ENCODE results near the gene C9orf85.

Gene C9orf85

GRCh38 chr9:71965403-71965802 is 54.0 kb downstream of the C9orf85 start:
- Histone ChIP-seq H3K36me3 (peaks cover 8% of the 10 kb centered on the region), H3K9me3 (no peaks in the 10 kb centered on the region), H3K4me3 (ENCODE audit: low read depth in 1 of 2, low read length in 1 of 2) (no peak overlapping the region), H3K4me1 (ENCODE audit: control insufficient read depth in 1 of 2, insufficient read depth in 1 of 2, low read depth in 1 of 2, low read length in 1 of 2) (no peaks in the 10 kb centered on the region), H3K27me3 (no peaks in the 10 kb centered on the region), H3K27ac (no peak overlapping the region)
- TF ChIP-seq CTCF (IDR thresholded peaks at IDR 0.05): no peak

- H3K27me3 ChIP-seq: no peaks in the 10 kb centered on the region
- H3K27ac ChIP-seq: no peak overlapping the region
- no peak overlapping the region for H3K4me3 ChIP-seq (ENCODE audit: low read depth in 1 of 2, low read length in 1 of 2)
- no peaks in the 10 kb centered on the region for H3K4me1 ChIP-seq (ENCODE audit: control insufficient read depth in 1 of 2, insufficient read depth in 1 of 2, low read depth in 1 of 2, low read length in 1 of 2)
- H3K9me3 ChIP-seq: no peaks in the 10 kb centered on the region
- TF ChIP-seq CTCF (IDR thresholded peaks at IDR 0.05): no peak
- H3K36me3 ChIP-seq: peaks cover 8% of the 10 kb centered on the region
Measured at GRCh38 chr9:71966601-71967000, 55.2 kb downstream of the C9orf85 start.

GRCh38 chr9:71968541-71969090 is 57.2 kb downstream of the C9orf85 start:
- Histone ChIP-seq H3K9me3 (no peaks in the 10 kb centered on the region), H3K36me3 (peaks cover 16% of the 10 kb centered on the region), H3K4me1 (ENCODE audit: control insufficient read depth in 1 of 2, insufficient read depth in 1 of 2, low read depth in 1 of 2, low read length in 1 of 2) (no peaks in the 10 kb centered on the region), H3K27ac (no peak overlapping the region), H3K27me3 (no peaks in the 10 kb centered on the region), H3K4me3 (ENCODE audit: low read depth in 1 of 2, low read length in 1 of 2) (no peak overlapping the region)
- no peak for TF ChIP-seq CTCF (IDR thresholded peaks at IDR 0.05)

GRCh38 chr9:71975833-71976232 is 64.4 kb downstream of the C9orf85 start:
- no peak for TF ChIP-seq CTCF (IDR thresholded peaks at IDR 0.05)
- Histone ChIP-seq H3K4me3 (ENCODE audit: low read depth in 1 of 2, low read length in 1 of 2) (no peak overlapping the region), H3K4me1 (ENCODE audit: control insufficient read depth in 1 of 2, insufficient read depth in 1 of 2, low read depth in 1 of 2, low read length in 1 of 2) (peaks cover 4 to 8% of the 10 kb centered on the region in 2 experiments), H3K27me3 (no peaks in the 10 kb centered on the region), H3K27ac (no peak overlapping the region), H3K36me3 (peaks cover 9% of the 10 kb centered on the region), H3K9me3 (no peaks in the 10 kb centered on the region)

GRCh38 chr9:71977003-71977402 is 65.6 kb downstream of the C9orf85 start:
- peaks cover 9% of the 10 kb centered on the region for H3K36me3 ChIP-seq
- no peak for TF ChIP-seq CTCF (IDR thresholded peaks at IDR 0.05)
- H3K27ac ChIP-seq: no peak overlapping the region
- H3K4me1 ChIP-seq (ENCODE audit: control insufficient read depth in 1 of 2, insufficient read depth in 1 of 2, low read depth in 1 of 2, low read length in 1 of 2): peaks cover 4 to 9% of the 10 kb centered on the region in 2 experiments
- no peak overlapping the region for H3K4me3 ChIP-seq (ENCODE audit: low read depth in 1 of 2, low read length in 1 of 2)
- no peaks in the 10 kb centered on the region for H3K9me3 ChIP-seq
- H3K27me3 ChIP-seq: no peaks in the 10 kb centered on the region
